IPS DF 6.9 (cell line): ENCODE data around the gene CLSTN3.

Experiments
- DNase-seq: peaks from one replicate; pipeline ENCODE4 v3.0.0-alpha.2; 2013; ENCODE audit warnings: low read depth, low spot score
- H3K27ac ChIP-seq: one replicate; pipeline ENCODE4 v1.5.1; 2013; ENCODE audit warnings: low read length, control low read depth
- H3K27me3 ChIP-seq: 2 replicates; pipeline ENCODE4 v1.6.1; 2013; ENCODE audit warnings: mild to moderate bottlenecking, low read length; ENCODE audit not compliant: control insufficient read depth, insufficient read depth
- H3K36me3 ChIP-seq: 2 replicates; pipeline ENCODE4 v1.6.1; 2013; ENCODE audit warnings: low read length; ENCODE audit not compliant: control insufficient read depth, insufficient read depth
- H3K4me1 ChIP-seq: 2 replicates; pipeline ENCODE4 v1.6.1; 2013; ENCODE audit warnings: low read length; ENCODE audit not compliant: control insufficient read depth, insufficient read depth
- H3K4me3 ChIP-seq: 2 replicates; pipeline ENCODE4 v1.5.1; 2013; ENCODE audit warnings: mild to moderate bottlenecking, low read length
- H3K9me3 ChIP-seq: 2 replicates; pipeline ENCODE4 v1.6.1; 2013; ENCODE audit warnings: low read length, inconsistent platforms; ENCODE audit not compliant: control insufficient read depth, insufficient read depth
- WGBS: extraction: QIAGEN DNeasy Blood & Tissue Kit; methylation state at CpG from one replicate; pipeline ENCODE4 v1.1.7; 2013; ENCODE audit warnings: mixed read lengths, missing lambda C conversion rate; ENCODE audit not compliant: insufficient read length, insufficient coverage; 5-methylcytosine and 5-hydroxymethylcytosine counted together

CLSTN3 gene

GRCh38 chr12:7207866-7208625, 77.9 kb downstream of the CLSTN3 start:
- peaks cover 2% of the 10 kb centered on the region; the same call in 1 of the 2 replicates for H3K9me3 ChIP-seq
- H3K36me3 ChIP-seq, result peaks cover 28% of the 10 kb centered on the region
- no peaks in the 10 kb centered on the region for H3K4me1 ChIP-seq
- no peak overlapping the region for H3K27ac ChIP-seq
- DNase-seq, result no peak
- H3K27me3 ChIP-seq, result no peaks in the 10 kb centered on the region
- no peak overlapping the region for H3K4me3 ChIP-seq
- no CpG with 5 or more reads among the region's 10 CpGs for WGBS
